MCF 10A (cell line): ENCODE measurements around the gene IL1R2. TPM values are rescaled to one million over a fixed set of nuclear protein-coding genes. Genes with fewer than 3 reads are reported as not detected.

ENCODE experiments used
- BruUV-seq: library from RNA; stranded (reverse); fragments of 400-500 nt; replicated peaks from 2 replicates; lab custom pipeline; 2021; lab: Mats Ljungman, UMichigan
- CTCF ChIA-PET: fragments of 300-600 bp; sonication (Branson Sonifier 250); formaldehyde crosslinking; extraction: SDS; loops from one replicate; lab custom pipeline; 2021; ENCODE audit warnings: antibody characterized with exemption, inconsistent platforms; lab: Yijun Ruan, JAX
- POLR2A ChIA-PET: fragments of 300-600, 350-650 bp; sonication (Branson Sonifier 250); formaldehyde crosslinking; extraction: SDS; loops from one replicate; lab custom pipeline; 2020; ENCODE audit warnings: antibody characterized with exemption, inconsistent platforms; lab: Yijun Ruan, JAX
- DNase-seq: peaks from one replicate; pipeline ENCODE4 v3.0.0-alpha.2; 2018; ENCODE audit not compliant: unreplicated experiment
- H3K27ac Mint-ChIP-seq: one replicate; pipeline ENCODE4 v1.8.0; 2022; ENCODE audit warnings: mild to moderate bottlenecking, low read depth, mixed read lengths; ENCODE audit not compliant: unreplicated experiment
- H3K27me3 Mint-ChIP-seq: one replicate; pipeline ENCODE4 v1.8.0; 2022; ENCODE audit warnings: mixed read lengths; ENCODE audit not compliant: insufficient read depth, unreplicated experiment
- H3K36me3 Mint-ChIP-seq: one replicate; pipeline ENCODE4 v1.8.0; 2022; ENCODE audit warnings: mild to moderate bottlenecking, moderate library complexity, mixed read lengths; ENCODE audit not compliant: insufficient read depth, unreplicated experiment
- H3K4me1 Mint-ChIP-seq: one replicate; pipeline ENCODE4 v1.8.0; 2022; ENCODE audit warnings: mixed read lengths; ENCODE audit not compliant: insufficient read depth, unreplicated experiment
- H3K4me3 Mint-ChIP-seq: one replicate; pipeline ENCODE4 v1.8.0; 2022; ENCODE audit warnings: mild to moderate bottlenecking, moderate library complexity, mixed read lengths; ENCODE audit not compliant: unreplicated experiment
- H3K9me3 Mint-ChIP-seq: one replicate; pipeline ENCODE4 v1.8.0; 2022; ENCODE audit warnings: mixed read lengths; ENCODE audit not compliant: unreplicated experiment
- intact Hi-C: fragments of 100-400 bp; cut with micrococcal nuclease; formaldehyde crosslinking; loops from 2 replicates; pipeline ENCODE4 v1.14.1; 2022
- total RNA-seq: library from RNA; stranded (reverse); gene quantifications from 2 replicates; pipeline ENCODE4 v1.2.3, GENCODE V29; 2022
- TF ChIP-seq, protein P1 (sequence below): fragments of 200-600 bp; IDR thresholded peaks from one replicate; pipeline ENCODE4 v1.8.0; 2022; ENCODE audit warnings: antibody characterized with exemption, mild to moderate bottlenecking; ENCODE audit not compliant: unreplicated experiment

Gene IL1R2
- total RNA-seq, 1 experiment from 2014 or later = not detected

DNA sequence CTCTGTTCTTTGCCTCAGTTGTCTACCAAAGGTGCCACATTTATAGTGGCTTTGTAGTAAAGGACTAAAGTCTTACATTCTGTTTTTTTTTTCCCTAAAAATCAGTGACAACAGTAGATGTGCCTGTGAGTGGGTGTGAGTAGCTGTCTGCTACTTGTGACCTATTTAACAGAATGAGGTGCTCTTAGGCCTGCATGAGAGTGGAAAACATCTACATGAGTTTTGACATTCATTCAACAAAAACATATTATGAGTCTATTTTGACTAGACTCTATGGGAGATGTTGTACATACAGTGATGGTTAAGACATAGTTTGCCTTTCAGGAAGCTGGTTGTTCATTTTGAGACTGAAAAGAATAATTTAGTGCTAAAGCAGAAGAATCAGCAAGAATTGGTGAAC, 36.7 kb downstream of the IL1R2 start:
- H3K27ac Mint-ChIP-seq = peak overlapping the region; percentile 32
- no peaks in the 10 kb centered on the region for H3K36me3 Mint-ChIP-seq
- peaks cover 40% of the 10 kb centered on the region for H3K4me1 Mint-ChIP-seq
- TF ChIP-seq, protein P1, sequence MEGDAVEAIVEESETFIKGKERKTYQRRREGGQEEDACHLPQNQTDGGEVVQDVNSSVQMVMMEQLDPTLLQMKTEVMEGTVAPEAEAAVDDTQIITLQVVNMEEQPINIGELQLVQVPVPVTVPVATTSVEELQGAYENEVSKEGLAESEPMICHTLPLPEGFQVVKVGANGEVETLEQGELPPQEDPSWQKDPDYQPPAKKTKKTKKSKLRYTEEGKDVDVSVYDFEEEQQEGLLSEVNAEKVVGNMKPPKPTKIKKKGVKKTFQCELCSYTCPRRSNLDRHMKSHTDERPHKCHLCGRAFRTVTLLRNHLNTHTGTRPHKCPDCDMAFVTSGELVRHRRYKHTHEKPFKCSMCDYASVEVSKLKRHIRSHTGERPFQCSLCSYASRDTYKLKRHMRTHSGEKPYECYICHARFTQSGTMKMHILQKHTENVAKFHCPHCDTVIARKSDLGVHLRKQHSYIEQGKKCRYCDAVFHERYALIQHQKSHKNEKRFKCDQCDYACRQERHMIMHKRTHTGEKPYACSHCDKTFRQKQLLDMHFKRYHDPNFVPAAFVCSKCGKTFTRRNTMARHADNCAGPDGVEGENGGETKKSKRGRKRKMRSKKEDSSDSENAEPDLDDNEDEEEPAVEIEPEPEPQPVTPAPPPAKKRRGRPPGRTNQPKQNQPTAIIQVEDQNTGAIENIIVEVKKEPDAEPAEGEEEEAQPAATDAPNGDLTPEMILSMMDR = no peak
- intact Hi-C loops = no loop called here
- ChIA-PET POLR2A (interaction anchor here (0.8 to 3.9 kb wide), 2 partner anchors 21 to 165 kb away, joined by 3 to 25 read pairs; no protein-coding TSS in a partner anchor), CTCF (interaction anchor here (0.5 to 7.4 kb wide), 6 partner anchors 8 to 212 kb away, joined by 3 to 65 read pairs (median 4); no protein-coding TSS in a partner anchor)
- H3K27me3 Mint-ChIP-seq = no peaks in the 10 kb centered on the region
- BruUV-seq = no TSS peak
- H3K9me3 Mint-ChIP-seq = peaks cover 7% of the 10 kb centered on the region
- H3K4me3 Mint-ChIP-seq = no peak overlapping the region
- no peak for DNase-seq

DNA sequence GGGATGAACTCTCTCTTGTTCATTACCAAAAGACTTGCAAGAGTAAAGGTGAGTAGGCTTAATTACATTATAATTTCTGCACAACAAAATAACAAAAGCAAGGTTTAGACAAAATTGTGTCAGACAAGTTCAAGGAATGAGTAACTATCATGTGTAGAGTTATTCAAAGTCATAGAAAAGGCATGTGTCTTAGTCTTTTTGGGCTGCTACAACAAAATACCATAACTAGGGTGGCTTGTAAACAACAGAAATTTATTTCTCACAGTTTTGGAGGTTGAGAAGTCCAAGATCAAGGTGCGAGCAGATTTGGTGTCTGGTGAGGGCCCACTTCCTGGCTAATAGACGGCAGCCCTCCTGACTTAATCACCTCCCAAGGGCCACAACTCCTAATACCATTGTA, 37.6 kb downstream of the IL1R2 start:
- ChIA-PET CTCF (interaction anchor here (1.2 to 7.4 kb wide), 3 partner anchors 137 to 211 kb away, joined by 3 to 63 read pairs (median 7); no protein-coding TSS in a partner anchor), POLR2A (interaction anchor here (0.5 to 0.8 kb wide), 2 partner anchors 107 to 164 kb away, joined by 3 to 4 read pairs; no protein-coding TSS in a partner anchor)
- TF ChIP-seq, protein P1 = no peak
- H3K36me3 Mint-ChIP-seq = no peaks in the 10 kb centered on the region
- H3K27me3 Mint-ChIP-seq = no peaks in the 10 kb centered on the region
- no peak for DNase-seq
- peaks cover 7% of the 10 kb centered on the region for H3K9me3 Mint-ChIP-seq
- peaks cover 47% of the 10 kb centered on the region for H3K4me1 Mint-ChIP-seq
- intact Hi-C loops = no loop called here
- peak overlapping the region; percentile 49 for H3K27ac Mint-ChIP-seq
- no peak overlapping the region for H3K4me3 Mint-ChIP-seq
- no TSS peak for BruUV-seq

DNA sequence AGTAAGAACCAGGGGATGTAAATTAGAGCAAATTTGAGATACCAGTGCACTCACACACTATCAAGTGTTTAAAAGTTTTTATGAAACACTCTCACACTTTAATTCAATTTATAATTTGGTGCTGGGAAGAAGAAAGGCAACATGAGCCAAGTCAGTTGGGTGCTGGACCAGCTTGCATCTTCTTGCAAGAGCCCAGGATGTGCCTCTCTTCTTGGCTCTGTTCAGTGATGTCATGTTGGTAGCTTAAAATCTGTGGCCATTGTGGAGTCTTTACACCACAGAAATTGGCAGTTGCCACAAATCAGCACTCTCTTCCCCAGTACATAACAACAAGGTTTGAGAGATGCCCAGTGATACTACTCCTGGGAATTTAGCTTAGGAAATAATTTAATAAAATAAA, 38.2 kb downstream of the IL1R2 start:
- peaks cover 7% of the 10 kb centered on the region for H3K9me3 Mint-ChIP-seq
- no peak overlapping the region for H3K4me3 Mint-ChIP-seq
- peaks cover 50% of the 10 kb centered on the region for H3K4me1 Mint-ChIP-seq
- intact Hi-C loops = no loop called here
- no peaks in the 10 kb centered on the region for H3K27me3 Mint-ChIP-seq
- DNase-seq = no peak
- BruUV-seq = no TSS peak
- H3K27ac Mint-ChIP-seq = peak overlapping the region; percentile 49
- ChIA-PET POLR2A (interaction anchor here (0.5 to 0.9 kb wide), 2 partner anchors 10 to 107 kb away, joined by 4 to 6 read pairs; no protein-coding TSS in a partner anchor), CTCF (interaction anchor here (1.2 to 7.4 kb wide), 2 partner anchors 136 to 211 kb away, joined by 7 to 63 read pairs; no protein-coding TSS in a partner anchor)
- H3K36me3 Mint-ChIP-seq = no peaks in the 10 kb centered on the region
- TF ChIP-seq, protein P1 = no peak

DNA sequence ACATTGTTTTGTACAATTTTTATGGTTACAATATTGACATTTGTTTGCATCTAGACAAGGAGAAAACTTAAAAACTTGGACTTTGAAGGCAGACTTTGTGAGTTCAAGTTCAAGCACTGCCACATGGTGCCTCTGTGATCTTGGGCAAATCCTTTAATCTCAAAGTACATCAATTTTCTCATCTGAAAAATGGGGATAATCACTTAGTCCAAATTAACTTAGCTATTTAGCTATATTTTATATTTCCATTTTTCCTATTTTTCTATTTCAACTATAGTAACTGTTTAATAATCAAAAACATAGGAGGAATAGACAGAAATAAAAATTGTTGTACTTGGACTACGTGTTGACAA, 38.7 kb downstream of the IL1R2 start:
- no peak for DNase-seq
- Mint-ChIP-seq H3K27me3 (no peaks in the 10 kb centered on the region), H3K9me3 (peaks cover 7% of the 10 kb centered on the region), H3K4me1 (peaks cover 44% of the 10 kb centered on the region), H3K27ac (no peak overlapping the region), H3K36me3 (no peaks in the 10 kb centered on the region), H3K4me3 (no peak overlapping the region)
- intact Hi-C loops = no loop called here
- no TSS peak for BruUV-seq
- POLR2A ChIA-PET = interaction anchor here (0.9 kb wide), 1 partner anchor 9 kb away, joined by 6 read pairs; no protein-coding TSS in a partner anchor
- CTCF ChIA-PET = interaction anchor here (1.2 to 7.4 kb wide), 2 partner anchors 136 to 210 kb away, joined by 7 to 63 read pairs; no protein-coding TSS in a partner anchor
- TF ChIP-seq, protein P1 = no peak
